Neural progenitor cell (in vitro differentiated cells): Measurements from ENCODE around the gene PPFIA3.

Experiments used
- EZH2 ChIP-seq: fragments of 200-600 bp; sonication (generic); IDR thresholded peaks from 2 replicates; pipeline ENCODE4 v1.6.1; 2017; ENCODE audit warnings: antibody characterized with exemption, mild to moderate bottlenecking, moderate library complexity
- TF ChIP-seq, protein P1 (sequence below): fragments of 200-600 bp; sonication (generic); IDR thresholded peaks from 2 replicates; pipeline ENCODE4 v1.5.1; 2017; ENCODE audit warnings: antibody characterized with exemption, mild to moderate bottlenecking

DNA sequence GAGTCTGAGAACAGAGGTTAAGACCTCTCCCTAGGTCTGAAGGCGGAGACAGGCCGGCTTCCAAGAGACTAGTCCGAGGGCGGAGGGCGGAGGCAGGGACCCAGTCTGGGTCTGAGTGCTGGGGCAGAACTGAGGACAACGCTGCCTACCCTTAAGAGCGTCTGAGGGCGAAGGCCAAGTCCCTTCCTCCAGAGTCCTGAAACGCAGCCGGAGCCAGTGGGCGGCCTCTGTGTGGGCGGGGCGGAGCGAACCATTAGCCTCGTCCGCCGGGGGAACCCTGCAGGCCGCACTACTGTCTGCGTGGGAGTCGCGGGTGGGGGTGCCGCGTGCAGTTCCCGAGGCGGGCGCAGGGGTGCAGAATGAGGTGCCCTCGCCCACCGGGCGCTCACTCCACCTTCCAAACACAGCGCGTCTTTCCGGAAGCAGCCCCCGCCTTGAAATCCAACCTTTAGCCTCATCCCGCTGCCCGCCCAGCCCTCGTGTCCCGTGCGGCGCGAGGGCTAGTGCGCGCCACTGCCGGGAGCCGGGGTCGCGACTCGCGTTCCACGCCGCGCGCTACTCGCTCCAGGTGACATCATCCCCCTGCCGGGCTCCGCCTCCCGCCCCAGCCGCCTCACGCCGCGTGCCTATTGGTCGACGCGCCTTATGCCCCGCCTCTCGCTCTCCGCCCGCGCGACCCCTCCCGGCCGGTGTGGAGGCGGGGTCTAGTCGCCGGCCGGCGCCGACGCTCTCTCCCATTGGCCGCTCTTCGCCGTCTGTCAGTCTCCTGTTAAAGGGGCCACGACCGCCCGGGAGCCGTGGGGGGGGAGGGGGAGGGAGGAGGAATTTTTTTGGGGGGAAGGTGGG lies 556 bp upstream of the PPFIA3 start, which contains the start of gene C19orf73:
- TF ChIP-seq, protein P1, sequence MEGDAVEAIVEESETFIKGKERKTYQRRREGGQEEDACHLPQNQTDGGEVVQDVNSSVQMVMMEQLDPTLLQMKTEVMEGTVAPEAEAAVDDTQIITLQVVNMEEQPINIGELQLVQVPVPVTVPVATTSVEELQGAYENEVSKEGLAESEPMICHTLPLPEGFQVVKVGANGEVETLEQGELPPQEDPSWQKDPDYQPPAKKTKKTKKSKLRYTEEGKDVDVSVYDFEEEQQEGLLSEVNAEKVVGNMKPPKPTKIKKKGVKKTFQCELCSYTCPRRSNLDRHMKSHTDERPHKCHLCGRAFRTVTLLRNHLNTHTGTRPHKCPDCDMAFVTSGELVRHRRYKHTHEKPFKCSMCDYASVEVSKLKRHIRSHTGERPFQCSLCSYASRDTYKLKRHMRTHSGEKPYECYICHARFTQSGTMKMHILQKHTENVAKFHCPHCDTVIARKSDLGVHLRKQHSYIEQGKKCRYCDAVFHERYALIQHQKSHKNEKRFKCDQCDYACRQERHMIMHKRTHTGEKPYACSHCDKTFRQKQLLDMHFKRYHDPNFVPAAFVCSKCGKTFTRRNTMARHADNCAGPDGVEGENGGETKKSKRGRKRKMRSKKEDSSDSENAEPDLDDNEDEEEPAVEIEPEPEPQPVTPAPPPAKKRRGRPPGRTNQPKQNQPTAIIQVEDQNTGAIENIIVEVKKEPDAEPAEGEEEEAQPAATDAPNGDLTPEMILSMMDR = no peak
- TF ChIP-seq EZH2 = no peak
